ENCODE data around the gene ZNF70. TPM values are rescaled to one million over a fixed set of nuclear protein-coding genes. Genes with fewer than 3 reads are reported as not detected.

The ZNF70 gene
- 1 to 10 TPM in 1 of 2 donors, under 1 TPM in 1; 0.82 to 1.1 TPM for total RNA-seq

DNA sequence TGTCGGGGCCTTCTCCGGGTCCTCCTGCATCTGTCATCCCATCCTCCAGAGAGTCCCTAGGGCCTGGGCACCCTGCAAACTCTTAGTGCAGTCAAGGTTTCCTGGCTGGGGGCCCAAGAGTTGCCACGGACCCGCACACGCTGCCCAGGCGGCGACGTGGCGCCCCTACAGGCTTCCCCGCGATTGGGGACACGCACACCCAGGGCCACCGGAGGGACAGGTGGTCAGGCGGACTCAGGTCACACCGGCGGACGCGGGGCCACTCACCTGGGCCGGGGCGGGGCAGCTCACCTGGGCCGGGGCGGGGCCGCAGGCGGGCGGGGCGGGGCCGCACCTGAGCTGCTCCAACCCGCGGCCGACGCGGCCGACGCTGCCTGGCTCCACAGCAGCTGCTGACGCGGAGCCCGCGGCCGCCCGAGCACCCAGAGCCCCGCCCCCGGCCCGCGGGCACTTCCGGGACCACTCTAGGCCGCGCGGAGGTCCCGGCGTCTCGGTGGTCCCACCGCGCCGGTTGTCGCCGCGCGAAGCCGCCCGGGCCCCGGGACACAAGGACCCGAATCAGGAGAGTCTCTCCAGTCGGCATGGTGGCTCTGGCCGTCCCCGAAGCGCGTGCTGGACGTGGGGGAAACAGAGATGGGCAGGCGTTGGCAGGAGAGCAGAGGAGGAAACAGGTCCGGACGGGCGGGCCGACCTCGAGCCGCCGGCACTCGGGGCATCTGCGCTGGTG, at the start of gene ZNF70:
Gene ZNF70 (minus strand): TSS at position 399 of the 727 bp plus-strand sequence. CDS start 5,972 bp downstream, outside the sequence.
- ATAC-seq (replicated peaks), result peak; percentile 99
- Mint-ChIP-seq H3K36me3 (ENCODE audit: low read depth) (no peaks in the 10 kb centered on the region), H3K9me3 (no peaks in the 10 kb centered on the region), H3K4me1 (peaks cover 12% of the 10 kb centered on the region), H3K27me3 (no peaks in the 10 kb centered on the region), H3K4me3 (peak within 1 kb of the TSS; percentile 89), H3K27ac (peak within 1 kb of the TSS; percentile 80)

GRCh38 chr22:23796461-23796860, 45.5 kb upstream of the ZNF70 start:
- no peaks in the 10 kb centered on the region for H3K4me1 Mint-ChIP-seq
- H3K27me3 Mint-ChIP-seq, result no peaks in the 10 kb centered on the region
- H3K27ac Mint-ChIP-seq, result no peak overlapping the region
- no peaks in the 10 kb centered on the region for H3K9me3 Mint-ChIP-seq
- no peak overlapping the region for H3K4me3 Mint-ChIP-seq
- no peak for ATAC-seq (replicated peaks)
- H3K36me3 Mint-ChIP-seq (ENCODE audit: low read depth), result peaks cover 85% of the 10 kb centered on the region

DNA sequence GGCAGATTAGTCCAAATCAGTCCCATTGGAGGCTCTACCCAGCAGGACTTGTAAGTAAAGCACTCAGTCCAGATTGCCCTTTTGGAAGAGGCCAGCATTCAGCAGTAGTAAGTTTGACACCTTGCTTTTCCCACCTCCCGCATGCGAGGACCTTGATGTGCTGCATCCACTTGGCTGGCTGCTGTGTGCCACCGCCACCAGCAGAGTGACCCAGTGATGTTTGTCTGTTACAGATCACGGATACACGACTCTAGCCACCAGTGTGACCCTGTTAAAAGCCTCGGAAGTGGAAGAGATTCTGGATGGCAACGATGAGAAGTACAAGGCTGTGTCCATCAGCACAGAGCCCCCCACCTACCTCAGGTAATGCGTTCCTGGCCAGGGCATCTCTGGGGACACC, 42.4 kb upstream of the ZNF70 start:
- no peak overlapping the region for H3K4me3 Mint-ChIP-seq
- ATAC-seq (replicated peaks), result no peak
- H3K9me3 Mint-ChIP-seq, result no peaks in the 10 kb centered on the region
- peaks cover 6% of the 10 kb centered on the region for H3K4me1 Mint-ChIP-seq
- peak overlapping the region; percentile 78 for H3K27ac Mint-ChIP-seq
- peaks cover 63% of the 10 kb centered on the region for H3K36me3 Mint-ChIP-seq (ENCODE audit: low read depth)
- H3K27me3 Mint-ChIP-seq, result no peaks in the 10 kb centered on the region

- no peak overlapping the region for H3K4me3 Mint-ChIP-seq
- no peak for ATAC-seq (replicated peaks)
- peaks cover 55% of the 10 kb centered on the region for H3K36me3 Mint-ChIP-seq (ENCODE audit: low read depth)
- peaks cover 6% of the 10 kb centered on the region for H3K4me1 Mint-ChIP-seq
- H3K27ac Mint-ChIP-seq, result no peak overlapping the region
- no peaks in the 10 kb centered on the region for H3K9me3 Mint-ChIP-seq
- H3K27me3 Mint-ChIP-seq, result no peaks in the 10 kb centered on the region
Measured at GRCh38 chr22:23791738-23792645, 41.1 kb upstream of the ZNF70 start.

DNA sequence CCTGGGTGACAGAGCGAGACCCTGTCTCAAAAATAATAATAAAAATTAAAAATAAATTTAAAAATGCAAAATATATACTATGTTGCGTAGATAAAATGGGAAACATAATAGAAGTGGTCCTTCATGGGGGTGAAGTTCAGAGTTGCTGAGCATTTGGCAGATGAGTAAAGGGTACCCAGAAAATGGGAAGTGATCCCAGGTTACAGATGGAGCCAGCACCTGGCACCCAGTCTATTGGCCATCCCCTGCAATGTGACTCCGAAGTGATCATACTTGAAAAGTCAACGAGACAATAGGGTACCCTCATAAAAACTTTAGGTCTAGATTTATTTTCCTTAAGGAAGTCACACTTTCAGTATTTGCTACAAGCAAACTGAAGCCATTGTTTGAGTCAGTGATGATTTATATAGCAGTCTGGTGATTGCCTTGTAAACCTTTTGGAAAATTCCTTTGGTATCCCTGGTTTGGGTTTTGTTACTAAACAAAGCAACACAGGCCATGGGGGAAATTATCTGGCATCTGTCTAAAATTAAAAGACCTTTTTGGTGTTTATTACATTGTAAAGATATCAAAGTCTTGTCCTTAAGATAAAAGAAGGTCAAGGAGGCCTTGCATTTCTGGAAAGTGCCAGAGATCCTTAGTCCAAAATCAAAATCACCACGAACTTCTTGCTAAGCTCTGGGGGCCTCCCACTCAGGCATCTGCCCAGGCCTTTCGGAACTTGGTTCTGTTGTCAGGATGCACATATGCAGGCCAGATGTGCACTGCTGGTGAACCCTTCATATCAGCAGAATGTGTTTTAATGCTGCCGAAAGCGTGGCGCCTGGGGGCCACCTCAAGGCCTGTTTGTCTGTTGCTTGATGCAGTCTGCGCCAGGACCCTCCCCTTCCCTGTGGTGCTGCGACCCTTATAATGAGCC, 40.2 kb upstream of the ZNF70 start:
- Mint-ChIP-seq H3K9me3 (no peaks in the 10 kb centered on the region), H3K4me1 (peaks cover 6% of the 10 kb centered on the region), H3K27ac (no peak overlapping the region), H3K4me3 (no peak overlapping the region), H3K36me3 (ENCODE audit: low read depth) (peaks cover 47% of the 10 kb centered on the region), H3K27me3 (no peaks in the 10 kb centered on the region)
- no peak for ATAC-seq (replicated peaks)

DNA sequence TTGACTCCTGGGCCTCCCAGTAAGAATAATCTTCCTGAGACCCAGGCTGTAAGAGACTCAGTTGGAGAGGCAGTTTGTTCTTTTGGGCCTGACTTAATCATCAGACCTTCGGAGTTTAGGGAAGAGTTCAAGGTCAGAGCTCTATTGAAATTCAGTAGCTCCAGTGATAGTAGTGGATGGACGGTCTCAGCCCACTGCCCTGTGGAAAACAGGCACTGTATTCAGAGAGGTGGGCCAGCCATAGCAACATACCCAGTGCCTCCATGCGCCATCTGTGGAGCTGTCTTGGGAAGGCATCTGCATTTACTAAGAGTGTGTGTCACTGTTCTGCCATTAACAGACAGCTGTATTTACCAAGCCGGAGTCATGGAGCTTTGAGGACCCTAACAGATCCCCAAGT, 38.7 kb upstream of the ZNF70 start:
- H3K27me3 Mint-ChIP-seq, result no peaks in the 10 kb centered on the region
- peak overlapping the region; percentile 20 for H3K4me3 Mint-ChIP-seq
- H3K36me3 Mint-ChIP-seq (ENCODE audit: low read depth), result peaks cover 34% of the 10 kb centered on the region
- H3K27ac Mint-ChIP-seq, result peak overlapping the region; percentile 13
- H3K9me3 Mint-ChIP-seq, result no peaks in the 10 kb centered on the region
- peaks cover 6% of the 10 kb centered on the region for H3K4me1 Mint-ChIP-seq
- no peak for ATAC-seq (replicated peaks)

DNA sequence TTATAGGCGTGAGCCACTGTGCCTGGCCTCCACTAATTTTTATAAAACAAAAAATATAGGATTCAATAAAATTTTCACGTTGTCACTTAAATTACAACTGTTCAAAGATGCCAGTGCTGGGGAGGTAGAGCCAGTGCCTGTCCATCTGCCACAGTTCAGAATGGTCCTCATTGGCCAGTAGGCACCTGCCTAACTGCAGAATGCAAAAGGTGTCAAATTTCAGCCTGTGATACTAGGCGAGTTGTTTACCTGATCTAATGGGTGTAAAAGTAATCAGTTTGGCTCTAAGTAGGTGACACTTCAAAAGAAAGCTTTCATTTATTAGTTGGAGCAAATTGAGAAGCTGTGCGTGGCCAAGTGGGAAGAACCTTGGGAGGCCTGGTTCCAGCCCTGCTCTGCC, 38.2 kb upstream of the ZNF70 start:
- Mint-ChIP-seq H3K4me1 (peaks cover 6% of the 10 kb centered on the region), H3K36me3 (ENCODE audit: low read depth) (peaks cover 29% of the 10 kb centered on the region), H3K27me3 (no peaks in the 10 kb centered on the region), H3K4me3 (peak overlapping the region; percentile 20), H3K9me3 (no peaks in the 10 kb centered on the region), H3K27ac (peak overlapping the region; percentile 13)
- no peak for ATAC-seq (replicated peaks)

DNA sequence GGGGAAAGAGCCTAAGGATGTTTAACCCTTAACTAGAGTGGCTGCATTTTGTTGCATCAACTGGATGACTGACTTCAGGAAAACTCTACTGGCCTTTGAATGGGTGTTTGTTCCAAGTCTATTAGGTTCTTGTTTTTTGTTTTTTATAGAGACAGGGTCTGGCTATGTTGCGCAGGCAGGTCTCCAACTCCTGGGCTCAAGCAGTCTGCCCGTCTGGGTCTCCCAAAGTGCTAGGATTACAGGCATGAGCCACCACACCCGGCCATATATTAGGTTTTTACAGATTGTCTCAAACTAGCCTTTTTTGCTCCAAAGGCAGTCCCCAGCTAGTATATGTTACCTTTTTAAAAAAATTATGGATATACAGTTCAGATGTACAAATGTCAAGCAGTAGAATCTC, 37.0 kb upstream of the ZNF70 start:
- peak overlapping the region; percentile 94 for H3K4me3 Mint-ChIP-seq
- H3K4me1 Mint-ChIP-seq, result peaks cover 6% of the 10 kb centered on the region
- ATAC-seq (replicated peaks), result no peak
- no peaks in the 10 kb centered on the region for H3K9me3 Mint-ChIP-seq
- H3K36me3 Mint-ChIP-seq (ENCODE audit: low read depth), result peaks cover 17% of the 10 kb centered on the region
- no peaks in the 10 kb centered on the region for H3K27me3 Mint-ChIP-seq
- peak overlapping the region; percentile 89 for H3K27ac Mint-ChIP-seq

GRCh38 chr22:23787600-23787896, 36.6 kb upstream of the ZNF70 start:
- Mint-ChIP-seq H3K36me3 (ENCODE audit: low read depth) (peaks cover 14% of the 10 kb centered on the region), H3K4me1 (peaks cover 6% of the 10 kb centered on the region), H3K27ac (peak overlapping the region; percentile 89)

GRCh38 chr22:23786752-23787599, 36.1 kb upstream of the ZNF70 start, which contains the start of gene SMARCB1:
SMARCB1 (plus strand) TSS chr22:23786966; CDS start chr22:23787170, 204 bp downstream.
- Mint-ChIP-seq H3K27me3 (no peaks in the 10 kb centered on the region), H3K27ac (peak within 1 kb of the TSS; percentile 96), H3K9me3 (no peaks in the 10 kb centered on the region), H3K4me3 (peak within 1 kb of the TSS; percentile 94), H3K36me3 (ENCODE audit: low read depth) (peaks cover 8% of the 10 kb centered on the region), H3K4me1 (peaks cover 6% of the 10 kb centered on the region)
- peak; percentile 91 for ATAC-seq (replicated peaks)

More at GRCh38 chr22:23787600-23787896, 36.6 kb upstream of the ZNF70 start:
- H3K9me3 Mint-ChIP-seq, result no peaks in the 10 kb centered on the region
- peak; percentile 38 for ATAC-seq (replicated peaks)
- H3K27me3 Mint-ChIP-seq, result no peaks in the 10 kb centered on the region
- H3K4me3 Mint-ChIP-seq, result peak overlapping the region; percentile 94

DNA sequence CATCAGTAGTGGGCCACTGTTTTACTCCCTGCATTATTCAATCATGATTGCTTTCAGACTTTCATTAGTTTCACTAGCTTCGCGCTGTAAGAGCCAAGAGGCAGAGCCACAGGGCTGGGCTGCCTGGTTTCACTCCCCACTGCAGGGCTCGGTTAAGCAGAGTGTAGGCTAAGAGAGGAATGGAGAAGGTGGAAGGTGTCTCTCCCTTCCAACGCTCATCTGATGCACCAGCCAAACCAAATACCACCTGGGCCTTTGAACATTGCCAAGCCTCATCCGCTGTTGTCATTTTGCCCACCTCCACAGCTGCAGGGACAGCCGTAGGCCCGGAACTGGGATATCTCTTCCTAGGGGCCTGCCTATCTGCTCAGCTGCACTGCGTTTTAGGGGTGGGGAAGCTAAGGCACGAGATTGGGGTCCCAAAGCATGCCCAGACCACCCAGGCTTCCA, 35.4 kb upstream of the ZNF70 start:
- Mint-ChIP-seq H3K9me3 (no peaks in the 10 kb centered on the region), H3K4me1 (peaks cover 6% of the 10 kb centered on the region), H3K27ac (peak overlapping the region; percentile 96), H3K27me3 (no peaks in the 10 kb centered on the region), H3K36me3 (ENCODE audit: low read depth) (peaks cover 5% of the 10 kb centered on the region), H3K4me3 (peak overlapping the region; percentile 94)
- peak; percentile 1 for ATAC-seq (replicated peaks)

DNA sequence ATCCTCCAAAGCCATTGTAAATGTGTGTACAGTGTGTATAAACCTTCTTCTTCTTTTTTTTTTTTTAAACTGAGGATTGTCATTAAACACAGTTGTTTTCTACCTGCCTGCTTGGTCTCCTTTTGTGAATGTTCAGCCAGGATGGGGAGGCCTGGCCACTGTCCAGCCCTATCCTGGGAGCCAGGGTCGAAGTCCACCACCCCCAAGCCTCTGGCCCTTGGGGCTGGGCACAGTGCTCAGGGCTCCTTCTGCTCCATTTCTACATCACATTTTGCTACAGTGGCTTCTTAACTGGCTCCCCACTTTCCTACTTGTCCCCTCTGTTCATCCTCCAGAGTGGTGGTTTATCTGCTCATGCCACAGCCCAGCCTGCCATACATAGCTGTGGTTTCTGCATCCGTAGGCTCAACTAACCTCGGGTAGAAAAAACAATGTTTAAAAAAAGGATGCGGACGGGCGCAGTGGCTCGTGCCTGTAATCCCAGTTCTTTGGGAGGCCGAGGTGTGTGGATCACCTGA, 33.4 kb upstream of the ZNF70 start:
- H3K9me3 Mint-ChIP-seq, result no peaks in the 10 kb centered on the region
- peaks cover 1% of the 10 kb centered on the region for H3K4me1 Mint-ChIP-seq
- H3K36me3 Mint-ChIP-seq (ENCODE audit: low read depth), result peaks cover under 1% of the 10 kb centered on the region
- peak overlapping the region; percentile 60 for H3K27ac Mint-ChIP-seq
- no peak overlapping the region for H3K4me3 Mint-ChIP-seq
- no peak for ATAC-seq (replicated peaks)
- H3K27me3 Mint-ChIP-seq, result no peaks in the 10 kb centered on the region
